GM12801 (cell line): Measurements from ENCODE around the gene TRAF6.

Experiments
- TF ChIP-seq, protein P1 (sequence below): IDR thresholded peaks from one replicate; pipeline ENCODE4 v1.5.1; 2011; ENCODE audit warnings: control low read depth; ENCODE audit not compliant: insufficient read length; ENCODE audit errors: extremely low read depth

The TRAF6 gene

DNA sequence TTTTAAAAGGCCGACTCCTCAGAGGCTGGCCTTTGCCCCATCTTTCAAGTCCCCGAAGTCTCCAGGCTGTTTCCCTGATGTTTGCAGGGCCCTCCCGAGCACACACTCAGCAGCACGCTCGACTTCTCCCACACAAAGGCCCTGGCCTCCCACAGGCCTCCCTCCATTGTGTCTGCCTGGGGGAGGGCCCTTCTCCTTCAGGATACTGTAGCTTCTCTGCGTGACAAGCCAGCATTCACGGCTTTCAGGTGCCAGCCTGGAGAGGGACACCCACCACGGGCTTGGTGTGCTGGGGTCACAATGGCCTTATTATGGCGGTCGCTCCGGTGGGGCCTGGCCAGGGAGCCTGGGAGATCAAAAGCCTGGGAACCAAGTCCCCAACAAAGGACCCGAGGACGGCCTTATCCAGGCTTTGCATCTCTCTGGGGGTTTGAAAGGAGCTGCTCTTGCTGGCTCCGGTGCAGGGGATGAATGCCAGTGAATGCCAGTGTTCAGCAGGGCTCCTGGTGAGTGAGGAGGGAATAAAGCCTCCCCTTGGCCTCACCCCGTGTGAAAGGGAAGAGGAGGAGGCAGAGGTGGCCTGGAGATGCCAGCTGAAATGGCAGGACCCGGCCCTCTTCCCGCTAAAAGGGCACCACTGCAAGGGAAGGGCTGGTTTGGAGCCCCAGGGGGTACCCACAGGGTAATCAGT lies 55.0 kb downstream of the TRAF6 start:
- TF ChIP-seq, protein P1, sequence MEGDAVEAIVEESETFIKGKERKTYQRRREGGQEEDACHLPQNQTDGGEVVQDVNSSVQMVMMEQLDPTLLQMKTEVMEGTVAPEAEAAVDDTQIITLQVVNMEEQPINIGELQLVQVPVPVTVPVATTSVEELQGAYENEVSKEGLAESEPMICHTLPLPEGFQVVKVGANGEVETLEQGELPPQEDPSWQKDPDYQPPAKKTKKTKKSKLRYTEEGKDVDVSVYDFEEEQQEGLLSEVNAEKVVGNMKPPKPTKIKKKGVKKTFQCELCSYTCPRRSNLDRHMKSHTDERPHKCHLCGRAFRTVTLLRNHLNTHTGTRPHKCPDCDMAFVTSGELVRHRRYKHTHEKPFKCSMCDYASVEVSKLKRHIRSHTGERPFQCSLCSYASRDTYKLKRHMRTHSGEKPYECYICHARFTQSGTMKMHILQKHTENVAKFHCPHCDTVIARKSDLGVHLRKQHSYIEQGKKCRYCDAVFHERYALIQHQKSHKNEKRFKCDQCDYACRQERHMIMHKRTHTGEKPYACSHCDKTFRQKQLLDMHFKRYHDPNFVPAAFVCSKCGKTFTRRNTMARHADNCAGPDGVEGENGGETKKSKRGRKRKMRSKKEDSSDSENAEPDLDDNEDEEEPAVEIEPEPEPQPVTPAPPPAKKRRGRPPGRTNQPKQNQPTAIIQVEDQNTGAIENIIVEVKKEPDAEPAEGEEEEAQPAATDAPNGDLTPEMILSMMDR, result no peak

GRCh38 chr11:36454551-36454940 lies 55.5 kb downstream of the TRAF6 start:
- TF ChIP-seq, protein P1, result no peak

DNA sequence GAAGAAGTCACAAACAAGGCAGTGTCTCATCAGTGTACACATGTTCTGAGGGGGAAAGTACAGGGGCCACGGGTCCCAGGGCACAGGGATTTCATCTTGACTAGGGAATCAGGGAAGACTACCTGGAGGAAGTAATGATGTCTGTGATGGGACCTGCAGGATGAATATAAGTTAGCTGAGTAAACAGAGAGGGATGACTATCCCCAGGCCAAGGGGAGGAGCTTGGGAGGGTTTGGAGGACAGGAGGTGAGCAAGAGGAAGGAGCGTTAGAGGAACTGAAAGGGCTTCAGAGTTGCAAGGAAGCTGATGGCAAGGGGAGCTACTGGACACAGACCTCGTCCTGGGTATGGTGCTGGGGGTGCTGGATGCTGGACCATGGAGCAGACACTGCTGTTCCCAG lies 56.4 kb downstream of the TRAF6 start:
- TF ChIP-seq, protein P1, result no peak

GRCh38 chr11:36452961-36453360 lies 57.1 kb downstream of the TRAF6 start:
- TF ChIP-seq, protein P1, result no peak

DNA sequence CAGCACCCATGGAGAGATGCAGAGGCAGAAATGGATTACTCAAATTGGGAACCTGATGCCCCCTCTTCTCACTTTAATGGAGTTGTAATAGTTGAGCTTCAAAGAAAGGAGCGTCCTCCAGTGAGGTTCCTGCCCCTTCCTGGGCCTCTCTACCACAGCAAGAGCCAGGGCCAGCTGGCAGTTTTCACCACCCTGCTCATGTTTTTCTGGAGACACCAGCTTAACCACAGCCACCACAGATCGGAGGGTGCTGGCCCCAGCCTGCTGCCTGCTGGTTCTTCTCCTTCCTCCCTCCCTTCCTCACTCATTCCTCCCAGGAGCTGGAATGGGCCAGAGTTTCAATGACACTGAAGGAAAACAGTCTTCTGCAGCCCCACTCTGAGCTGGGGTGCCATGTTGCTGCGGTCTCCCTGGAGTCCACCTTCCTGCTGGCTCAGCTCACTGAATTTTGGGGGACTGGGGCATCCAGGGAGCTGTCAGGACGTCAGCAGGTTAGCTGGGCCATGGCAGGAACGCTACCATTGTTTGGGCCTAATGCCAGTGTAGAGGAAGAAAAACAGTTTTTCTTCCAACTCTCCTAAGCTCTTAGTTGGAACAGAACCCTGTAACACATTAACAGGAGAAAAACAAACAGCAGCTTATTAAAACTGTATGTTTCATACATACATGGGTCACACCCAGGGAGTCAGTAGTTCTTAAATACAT lies 57.7 kb downstream of the TRAF6 start:
- TF ChIP-seq, protein P1, result no peak

DNA sequence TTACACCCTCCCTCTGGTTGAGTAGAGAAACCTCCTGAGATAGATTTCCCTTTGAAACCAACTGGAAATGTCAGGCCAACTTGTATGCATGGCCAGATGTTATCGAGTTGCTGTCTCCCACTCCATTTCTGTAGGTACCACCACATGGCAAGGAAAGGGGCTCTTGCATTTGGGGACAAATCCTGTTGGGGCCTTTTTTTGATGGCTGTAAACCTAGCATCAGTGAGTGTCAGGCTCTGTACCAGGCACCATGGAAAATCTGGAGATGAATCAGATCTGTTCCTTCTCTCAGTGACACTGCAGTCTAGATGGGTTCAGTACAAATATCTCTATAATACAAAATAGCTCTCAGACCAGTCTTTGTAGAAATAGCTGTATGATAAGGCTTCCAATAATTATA lies 58.4 kb downstream of the TRAF6 start:
- TF ChIP-seq, protein P1, result no peak

DNA sequence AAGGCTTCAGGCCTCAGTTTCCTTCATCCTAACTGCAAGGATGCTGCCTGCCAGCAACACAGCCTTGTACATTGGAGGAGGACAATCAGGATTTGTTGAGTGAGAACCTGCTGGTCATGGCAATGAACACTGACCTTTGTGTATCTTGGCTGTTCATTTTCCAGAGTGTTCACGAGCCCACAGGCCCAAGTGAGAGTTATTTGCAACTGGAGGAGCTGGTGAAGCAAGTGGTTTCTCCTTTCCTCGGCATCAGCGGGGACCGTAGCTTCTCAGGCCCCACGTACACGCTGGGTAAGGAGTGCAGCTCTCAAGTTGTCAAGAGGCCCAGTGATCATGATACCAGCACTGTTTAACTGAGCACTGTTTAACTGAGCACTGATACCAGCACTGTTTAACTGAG lies 59.0 kb downstream of the TRAF6 start:
- TF ChIP-seq, protein P1, result no peak
